A549 treated with AZD2906 at 1 μM for 4 hours (cell line): ENCODE data around the gene PARP15. TPM values are rescaled to one million over a fixed set of nuclear protein-coding genes. Genes with fewer than 3 reads are reported as not detected.

ENCODE experiments used
- total RNA-seq: library from RNA; stranded (reverse); fragments of 200-300 nt; extraction: Qiagen RNA extraction; gene quantifications from 5 replicates; pipeline ENCODE4 v1.2.3, GENCODE V29; 2022

The PARP15 gene
- total RNA-seq: not detected in 5 replicates

DNA sequence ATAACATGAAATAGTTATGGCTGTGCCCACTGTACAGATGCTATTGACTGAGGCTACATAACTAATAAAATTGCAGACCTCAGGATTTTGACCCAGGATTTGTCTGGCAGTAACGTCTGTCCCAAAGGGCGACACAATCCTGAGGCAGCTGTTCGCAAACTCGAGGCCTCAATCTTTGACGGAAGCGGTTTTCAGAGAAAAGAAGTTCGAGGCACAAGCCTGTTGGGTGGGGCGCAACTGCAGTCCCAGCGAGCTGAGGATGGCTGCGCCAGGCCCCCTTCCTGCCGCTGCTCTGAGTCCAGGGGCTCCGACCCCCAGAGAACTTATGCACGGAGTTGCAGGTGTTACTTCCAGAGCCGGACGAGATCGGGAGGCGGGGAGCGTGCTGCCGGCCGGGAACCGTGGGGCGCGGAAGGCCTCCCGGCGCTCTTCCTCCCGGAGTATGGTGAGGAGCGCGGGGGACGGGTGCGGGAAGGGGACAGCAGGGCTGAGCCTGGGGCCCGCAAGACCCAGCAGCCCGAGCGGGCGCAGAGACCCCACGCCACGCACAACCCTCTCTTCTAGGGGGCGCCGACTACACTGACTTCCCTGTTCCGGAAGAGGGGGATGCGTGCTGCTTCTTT lies at the start of gene PARP15:
TSS of gene PARP15 (plus strand) at position 242 of the 623 bp plus-strand sequence. CDS start at position 260, 18 bp downstream.

DNA sequence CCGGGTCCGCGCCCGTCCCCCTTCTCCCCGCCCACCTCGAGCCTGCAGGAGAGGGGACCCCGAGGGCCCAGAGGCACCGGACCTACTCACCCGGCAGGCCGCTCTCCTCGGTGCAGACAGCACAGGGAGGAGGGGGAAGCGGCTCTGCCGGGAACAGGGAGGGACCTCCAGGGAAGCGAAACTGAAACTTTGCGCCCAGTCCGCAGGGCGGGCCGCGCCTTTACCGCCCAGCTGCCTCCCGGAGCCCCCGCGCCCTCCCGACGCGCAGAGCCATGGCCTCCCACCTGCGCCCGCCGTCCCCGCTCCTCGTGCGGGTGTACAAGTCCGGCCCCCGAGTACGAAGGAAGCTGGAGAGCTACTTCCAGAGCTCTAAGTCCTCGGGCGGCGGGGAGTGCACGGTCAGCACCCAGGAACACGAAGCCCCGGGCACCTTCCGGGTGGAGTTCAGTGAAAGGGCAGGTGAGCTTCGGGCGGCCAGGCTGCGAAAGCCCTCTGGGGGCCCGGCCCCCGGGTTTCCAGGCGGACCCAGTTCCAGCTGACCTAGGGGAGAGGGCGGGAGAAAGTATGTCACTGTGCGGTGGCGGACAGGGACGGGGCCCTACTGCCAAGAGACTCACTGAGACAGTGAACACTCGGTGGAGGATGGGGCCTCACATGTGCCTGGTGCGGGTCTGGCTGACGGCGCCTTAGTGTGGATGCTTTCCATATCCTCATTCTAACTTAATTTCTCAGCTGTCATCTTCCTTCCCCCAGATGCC lies 13.1 kb upstream of the PARP15 start, which contains the start of the genes DTX3L and PARP9:
TSS of gene DTX3L (plus strand) at position 184 of the 758 bp plus-strand sequence. CDS start at position 273, 89 bp downstream.
TSS of gene PARP9 (minus strand) at position 146 of the 758 bp plus-strand sequence. CDS start 4,680 bp downstream, outside the sequence.

DNA sequence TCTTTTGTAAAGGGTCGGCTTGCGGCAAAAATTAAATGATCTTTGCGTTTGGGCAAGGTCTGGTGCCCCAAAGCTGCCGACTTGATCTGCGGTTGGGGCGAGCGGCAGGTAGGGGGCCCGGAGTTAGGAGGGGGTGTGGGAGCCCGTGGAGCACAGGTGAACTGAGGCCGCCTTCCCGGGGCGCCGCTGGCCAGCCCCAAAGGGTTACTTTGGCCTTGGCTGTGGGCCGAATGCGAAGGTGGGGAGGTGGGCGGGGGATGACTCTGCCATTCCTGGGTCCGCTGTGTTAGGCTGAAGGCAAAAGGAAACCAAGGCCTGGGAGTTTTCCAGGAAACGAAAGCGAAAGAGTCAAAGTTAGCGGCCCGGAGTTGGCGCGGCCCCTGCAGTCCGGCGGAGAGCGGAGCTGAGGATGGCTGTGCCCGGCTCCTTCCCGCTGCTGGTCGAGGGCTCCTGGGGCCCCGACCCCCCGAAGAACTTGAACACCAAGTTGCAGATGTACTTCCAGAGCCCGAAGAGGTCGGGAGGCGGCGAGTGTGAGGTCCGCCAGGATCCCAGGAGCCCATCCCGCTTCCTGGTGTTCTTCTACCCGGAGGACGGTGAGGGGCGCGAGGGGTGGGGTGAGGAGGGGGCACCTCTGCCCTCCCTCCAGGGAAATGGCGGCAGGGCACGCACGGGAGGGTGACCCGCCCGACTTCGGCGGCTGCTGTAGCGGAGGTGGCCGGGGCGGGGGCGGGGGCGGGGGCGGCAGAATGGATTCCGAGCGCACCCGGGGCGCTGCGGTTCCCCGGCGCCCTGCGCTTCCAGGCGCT lies 103.2 kb downstream of the PARP15 start, which contains the start of gene PARP14:
TSS of gene PARP14 (plus strand) at position 365 of the 809 bp plus-strand sequence. CDS start at position 410, 45 bp downstream.

Other genes with a start within 250 kb of the PARP15 start
- gene MIX23, start 194.4 kb upstream of the PARP15 start, total RNA-seq: 42.5 to 60.6 TPM (median 44.8 TPM) in 5 replicates
- gene FAM162A, start 193.5 kb upstream of the PARP15 start, total RNA-seq: 30.4 to 33.8 TPM (median 31.1 TPM) in 5 replicates
- 2.9 to 3.7 TPM (median 3.5 TPM) in 5 replicates for gene WDR5B, start 161.6 kb upstream of the PARP15 start, total RNA-seq
- 50.4 to 61.0 TPM (median 60.2 TPM) in 5 replicates for gene KPNA1, start 62.7 kb upstream of the PARP15 start, total RNA-seq
- 5.4 to 6.2 TPM (median 5.5 TPM) in 5 replicates for gene PARP9, start 13.3 kb upstream of the PARP15 start, total RNA-seq
- gene DTX3L, start 13.3 kb upstream of the PARP15 start, total RNA-seq: 6.7 to 10.0 TPM (median 7.3 TPM) in 5 replicates
- 6.8 to 10.3 TPM (median 7.2 TPM) in 5 replicates for gene PARP14, start 103.2 kb downstream of the PARP15 start, total RNA-seq
- 4.8 to 6.1 TPM (median 5.4 TPM) in 5 replicates for gene HSPBAP1, start 216.2 kb downstream of the PARP15 start, total RNA-seq
- 11.3 to 14.1 TPM (median 13.6 TPM) in 5 replicates for gene SLC49A4, start 217.4 kb downstream of the PARP15 start, total RNA-seq